KMS-11 (cell line): Measurements from ENCODE around the gene MIEF2.

ENCODE experiments used
- H2AFZ ChIP-seq: fragments of 200-600 bp; sonication (generic); 2 replicates; pipeline ENCODE4 v1.6.1; 2016; ENCODE audit warnings: antibody characterized with exemption, mixed run types, low read depth
- H3K27ac ChIP-seq: fragments of 200-600 bp; sonication (generic); 2 replicates; pipeline ENCODE4 v1.6.1; 2016; ENCODE audit warnings: mild to moderate bottlenecking, mixed run types
- H3K27me3 ChIP-seq: fragments of 200-600 bp; sonication (generic); 2 replicates; pipeline ENCODE4 v1.6.1; 2017; ENCODE audit warnings: mild to moderate bottlenecking, low read depth, mixed run types, moderate library complexity; ENCODE audit not compliant: insufficient read depth
- H3K36me3 ChIP-seq: fragments of 200-600 bp; sonication (generic); 2 replicates; pipeline ENCODE4 v1.6.1; 2017; ENCODE audit warnings: mild to moderate bottlenecking, mixed run types; ENCODE audit not compliant: insufficient read depth
- H3K4me1 ChIP-seq: fragments of 200-600 bp; sonication (generic); 2 replicates; pipeline ENCODE4 v1.6.1; 2016; ENCODE audit warnings: mild to moderate bottlenecking, low read depth, mixed run types; ENCODE audit not compliant: poor library complexity, severe bottlenecking
- H3K4me2 ChIP-seq: fragments of 200-600 bp; sonication (generic); 2 replicates; pipeline ENCODE4 v1.7.0; 2016; ENCODE audit warnings: mild to moderate bottlenecking, mixed run types
- H3K4me3 ChIP-seq: fragments of 200-600 bp; sonication (generic); IDR thresholded peaks from 2 replicates; pipeline ENCODE4 v1.6.1; 2017; ENCODE audit warnings: low read depth, low read length, mixed read lengths; ENCODE audit not compliant: insufficient read depth
- H3K79me2 ChIP-seq: fragments of 200-600 bp; sonication (generic); 2 replicates; pipeline ENCODE4 v1.6.1; 2016; ENCODE audit warnings: low read depth, mixed run types; ENCODE audit not compliant: insufficient read depth
- H3K9ac ChIP-seq: fragments of 200-600 bp; sonication (generic); 2 replicates; pipeline ENCODE4 v1.6.1; 2016; ENCODE audit warnings: mild to moderate bottlenecking, mixed run types
- H4K20me1 ChIP-seq: fragments of 200-600 bp; sonication (generic); 2 replicates; pipeline ENCODE4 v1.6.1; 2016; ENCODE audit warnings: mild to moderate bottlenecking, mixed run types; ENCODE audit not compliant: insufficient read depth
- TF ChIP-seq, protein P1 (sequence below): fragments of 200-600 bp; sonication (generic); conservative IDR thresholded peaks from 2 replicates; pipeline ENCODE4 v1.6.1; 2017; ENCODE audit warnings: low read depth, mild to moderate bottlenecking, antibody characterized with exemption, low read length, moderate library complexity, mixed read lengths

Gene MIEF2

DNA sequence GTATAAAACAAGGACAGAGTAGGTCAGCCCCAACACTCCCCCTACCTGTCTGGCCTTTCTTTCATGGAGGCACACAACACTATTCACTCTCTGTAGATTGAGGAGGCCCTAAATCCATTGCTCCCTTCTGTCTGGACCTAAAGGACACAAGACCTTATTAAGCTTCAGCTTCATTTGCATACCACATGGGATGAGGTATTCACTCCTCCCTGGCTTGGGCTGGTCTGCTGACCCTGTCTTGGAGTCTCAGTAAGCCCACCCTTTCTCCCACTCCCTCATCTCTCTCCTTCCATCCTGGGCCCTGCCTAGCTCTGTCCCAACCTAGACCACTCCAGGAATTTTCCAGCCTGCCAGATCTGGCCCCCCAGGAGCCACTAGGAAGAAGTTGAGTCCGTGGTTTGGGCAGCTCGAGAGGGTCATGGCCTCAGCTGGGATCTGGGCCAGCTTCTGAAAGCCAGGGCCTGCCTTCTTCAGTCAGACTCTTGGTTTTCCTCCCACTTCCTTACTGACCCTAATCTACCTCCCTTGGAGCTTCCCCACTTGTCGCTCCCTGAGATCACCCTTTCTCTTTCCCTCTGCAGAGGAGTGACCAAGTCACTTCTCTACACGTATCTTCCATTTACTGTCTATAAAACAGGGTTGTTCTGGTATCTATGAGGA is 41.6 kb upstream of the MIEF2 start:
- no peak overlapping the region for H3K27ac ChIP-seq
- TF ChIP-seq, protein P1, sequence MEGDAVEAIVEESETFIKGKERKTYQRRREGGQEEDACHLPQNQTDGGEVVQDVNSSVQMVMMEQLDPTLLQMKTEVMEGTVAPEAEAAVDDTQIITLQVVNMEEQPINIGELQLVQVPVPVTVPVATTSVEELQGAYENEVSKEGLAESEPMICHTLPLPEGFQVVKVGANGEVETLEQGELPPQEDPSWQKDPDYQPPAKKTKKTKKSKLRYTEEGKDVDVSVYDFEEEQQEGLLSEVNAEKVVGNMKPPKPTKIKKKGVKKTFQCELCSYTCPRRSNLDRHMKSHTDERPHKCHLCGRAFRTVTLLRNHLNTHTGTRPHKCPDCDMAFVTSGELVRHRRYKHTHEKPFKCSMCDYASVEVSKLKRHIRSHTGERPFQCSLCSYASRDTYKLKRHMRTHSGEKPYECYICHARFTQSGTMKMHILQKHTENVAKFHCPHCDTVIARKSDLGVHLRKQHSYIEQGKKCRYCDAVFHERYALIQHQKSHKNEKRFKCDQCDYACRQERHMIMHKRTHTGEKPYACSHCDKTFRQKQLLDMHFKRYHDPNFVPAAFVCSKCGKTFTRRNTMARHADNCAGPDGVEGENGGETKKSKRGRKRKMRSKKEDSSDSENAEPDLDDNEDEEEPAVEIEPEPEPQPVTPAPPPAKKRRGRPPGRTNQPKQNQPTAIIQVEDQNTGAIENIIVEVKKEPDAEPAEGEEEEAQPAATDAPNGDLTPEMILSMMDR: no peak
- H3K79me2 ChIP-seq: no peaks in the 10 kb centered on the region
- H2AFZ ChIP-seq: no peak overlapping the region
- H3K9ac ChIP-seq: no peak overlapping the region
- no peaks in the 10 kb centered on the region for H4K20me1 ChIP-seq
- H3K4me3 ChIP-seq: no peak overlapping the region
- no peaks in the 10 kb centered on the region for H3K27me3 ChIP-seq
- H3K4me1 ChIP-seq: no peaks in the 10 kb centered on the region
- no peaks in the 10 kb centered on the region for H3K36me3 ChIP-seq
- H3K4me2 ChIP-seq: no peak overlapping the region

DNA sequence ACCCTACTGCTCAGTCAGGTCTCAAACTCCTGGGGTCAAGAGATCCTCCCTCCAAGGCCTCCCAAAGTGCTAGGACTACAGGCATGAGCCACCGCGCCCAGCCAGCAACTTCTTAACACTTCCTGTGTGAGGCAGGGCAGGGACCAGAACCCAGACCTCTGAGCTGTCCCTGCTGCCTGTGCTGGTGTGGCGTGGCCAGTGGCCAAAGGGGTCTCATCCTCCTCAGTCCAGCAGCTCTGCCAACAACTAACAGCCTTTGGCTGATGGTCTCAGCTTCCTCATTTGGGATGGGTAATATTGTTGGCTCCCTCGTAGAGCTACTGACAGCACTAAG is 36.4 kb upstream of the MIEF2 start:
- no peaks in the 10 kb centered on the region for H3K27me3 ChIP-seq
- TF ChIP-seq, protein P1: no peak
- no peaks in the 10 kb centered on the region for H4K20me1 ChIP-seq
- no peak overlapping the region for H3K27ac ChIP-seq
- no peaks in the 10 kb centered on the region for H3K36me3 ChIP-seq
- no peak overlapping the region for H3K9ac ChIP-seq
- no peak overlapping the region for H3K4me2 ChIP-seq
- no peaks in the 10 kb centered on the region for H3K79me2 ChIP-seq
- no peak overlapping the region for H3K4me3 ChIP-seq
- no peaks in the 10 kb centered on the region for H3K4me1 ChIP-seq
- no peak overlapping the region for H2AFZ ChIP-seq

DNA sequence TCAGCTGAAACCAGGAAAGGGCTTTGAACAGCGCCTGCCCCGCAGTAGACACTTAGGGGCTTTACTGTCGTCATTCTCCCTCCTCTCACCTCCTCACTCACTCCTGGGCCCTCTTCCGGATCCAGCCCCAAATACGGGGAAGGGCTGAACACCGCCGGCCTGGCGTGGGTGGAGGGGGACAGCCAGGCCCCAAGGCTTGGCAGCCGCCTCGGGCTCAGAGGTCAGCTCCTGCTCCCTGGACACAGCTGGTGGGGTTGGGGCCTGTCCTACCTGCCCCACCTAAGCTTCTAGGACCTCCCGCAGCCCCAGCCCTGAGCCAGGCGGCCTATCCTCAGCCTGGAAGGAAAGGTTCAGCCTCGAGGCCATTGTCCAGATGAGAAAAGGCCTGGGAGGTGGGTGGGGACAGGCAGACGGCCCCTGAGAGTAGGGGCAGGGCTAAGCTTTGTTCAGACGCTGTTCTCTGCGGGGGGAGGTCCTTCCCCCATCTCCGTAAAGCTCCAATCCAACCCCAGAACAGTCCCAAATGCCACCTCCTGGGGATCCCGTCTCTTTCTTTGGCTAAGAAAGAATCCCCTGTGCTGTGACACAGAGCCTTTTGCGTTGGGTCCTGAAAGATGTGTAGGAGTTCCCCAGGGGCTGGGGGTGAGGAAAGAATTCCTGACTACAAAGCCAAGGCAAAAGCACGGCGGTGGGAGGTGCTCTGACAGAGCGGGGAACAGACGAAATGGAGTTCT is 35.9 kb upstream of the MIEF2 start:
- 0 out of 2 replicates have a peak overlapping the region, but pooled peaks have one; percentile 27 for H3K4me2 ChIP-seq
- H3K27ac ChIP-seq: no peak overlapping the region
- no peaks in the 10 kb centered on the region for H3K79me2 ChIP-seq
- H3K27me3 ChIP-seq: no peaks in the 10 kb centered on the region
- H3K9ac ChIP-seq: no peak overlapping the region
- H4K20me1 ChIP-seq: no peaks in the 10 kb centered on the region
- TF ChIP-seq, protein P1: no peak
- H3K36me3 ChIP-seq: no peaks in the 10 kb centered on the region
- no peaks in the 10 kb centered on the region for H3K4me1 ChIP-seq
- H3K4me3 ChIP-seq: no peak overlapping the region
- peak overlapping the region; percentile 88 for H2AFZ ChIP-seq

DNA sequence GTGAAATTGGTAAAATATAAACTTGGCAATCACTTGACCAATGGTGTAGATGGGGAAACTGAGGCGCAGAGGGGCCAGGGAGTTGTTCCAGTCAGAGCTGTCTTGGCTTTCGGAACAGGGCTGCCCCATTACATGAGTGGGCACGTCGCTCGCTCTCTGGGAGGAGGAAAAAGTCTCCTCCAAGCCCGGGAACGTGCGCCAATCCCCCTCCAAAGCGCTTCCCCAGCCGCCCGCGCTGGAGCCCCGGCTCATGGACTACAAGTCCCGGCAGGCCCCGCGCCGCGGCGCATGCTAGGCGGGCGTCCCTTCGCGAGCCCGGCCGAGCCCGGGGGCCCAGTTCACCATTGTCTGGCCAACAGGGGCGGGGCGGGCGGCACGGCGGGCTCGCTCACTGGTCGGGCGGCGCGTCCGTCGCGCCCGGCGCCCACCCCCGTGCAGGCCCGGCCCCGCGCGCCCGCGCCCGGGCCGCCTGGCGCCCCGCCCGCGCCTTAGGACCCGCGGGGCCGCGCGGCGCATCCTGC is 35.3 kb upstream of the MIEF2 start, which contains the start of gene LLGL1:
Gene LLGL1 (plus strand): TSS at position 515 of the 521 bp plus-strand sequence. CDS start 48 bp downstream, outside the sequence.
- Histone ChIP-seq H4K20me1 (no peaks in the 10 kb centered on the region), H3K27me3 (no peaks in the 10 kb centered on the region), H3K4me3 (no peak within 1 kb of the TSS), H3K79me2 (no peaks in the 10 kb centered on the region), H3K27ac (no peak within 1 kb of the TSS), H3K4me1 (no peaks in the 10 kb centered on the region), H3K4me2 (peak within 1 kb of the TSS; percentile 82), H2AFZ (peak within 1 kb of the TSS; percentile 88), H3K36me3 (no peaks in the 10 kb centered on the region), H3K9ac (no peak within 1 kb of the TSS; the same call in 1 of the 2 replicates)
- TF ChIP-seq, protein P1: no peak
